GM19395 (cell line): ENCODE measurements around the gene NDUFA7.
"Not testable (repeated sequence)": the region's sequence is repeated elsewhere in the genome, so short reads cannot be mapped to it uniquely, and the experiment has no call there.

Source experiments
- ATAC-seq: cut with Tn5 transposase; IDR thresholded peaks from one replicate; pipeline ENCODE4 v1.9.1; 2021; ENCODE audit warnings: mild to moderate bottlenecking, moderate library complexity; ENCODE audit not compliant: unreplicated experiment

Gene NDUFA7

DNA sequence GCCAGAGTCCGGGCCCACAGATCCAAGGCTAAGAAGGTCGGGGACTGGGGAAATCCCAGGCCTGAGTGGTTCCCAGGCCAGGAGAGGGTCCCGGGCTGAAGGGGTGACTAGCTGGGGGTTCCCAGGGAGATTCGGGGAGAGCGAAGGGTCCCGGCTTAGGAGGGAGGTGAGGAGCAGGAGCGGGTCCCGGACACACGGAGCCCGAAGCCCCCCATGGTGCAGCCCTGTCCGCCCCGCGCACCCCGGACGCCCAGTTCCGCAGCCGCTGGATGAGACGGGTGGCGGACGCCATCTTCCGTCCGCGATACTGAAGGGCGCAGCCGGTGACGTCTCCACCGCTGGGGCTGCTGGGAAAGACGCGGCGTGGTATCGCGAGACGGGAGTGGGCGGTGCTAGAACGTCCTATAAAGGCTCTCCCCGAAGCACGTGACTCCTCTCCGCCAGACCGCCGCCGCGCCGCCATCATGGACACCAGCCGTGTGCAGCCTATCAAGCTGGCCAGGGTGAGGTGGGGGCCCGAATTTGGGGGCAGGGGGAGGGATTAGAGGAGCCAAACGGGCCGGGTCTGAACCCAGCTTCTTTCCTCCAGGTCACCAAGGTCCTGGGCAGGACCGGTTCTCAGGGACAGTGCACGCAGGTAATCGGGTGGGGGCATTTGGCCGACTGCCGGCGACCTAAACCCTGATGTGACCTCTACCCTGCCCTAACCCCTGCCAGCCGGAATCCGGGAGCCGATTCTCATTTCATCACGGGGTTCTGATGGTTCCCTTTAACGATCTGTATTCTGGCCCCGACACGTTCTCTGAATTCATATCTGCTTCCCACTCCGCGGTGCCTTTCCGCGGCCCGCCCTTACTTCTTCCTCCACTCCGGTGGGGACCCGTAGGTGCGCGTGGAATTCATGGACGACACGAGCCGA lies at the start of gene NDUFA7, which contains the start of gene RPS28:
Gene NDUFA7, minus strand, starts transcription at position 309 of the 919 bp plus-strand sequence. Its CDS starts 17 bp downstream, at position 292.
Gene RPS28, plus strand, starts transcription at position 430 of the 919 bp plus-strand sequence. Its CDS starts 35 bp downstream, at position 465.
- peak; percentile 84 for ATAC-seq

DNA sequence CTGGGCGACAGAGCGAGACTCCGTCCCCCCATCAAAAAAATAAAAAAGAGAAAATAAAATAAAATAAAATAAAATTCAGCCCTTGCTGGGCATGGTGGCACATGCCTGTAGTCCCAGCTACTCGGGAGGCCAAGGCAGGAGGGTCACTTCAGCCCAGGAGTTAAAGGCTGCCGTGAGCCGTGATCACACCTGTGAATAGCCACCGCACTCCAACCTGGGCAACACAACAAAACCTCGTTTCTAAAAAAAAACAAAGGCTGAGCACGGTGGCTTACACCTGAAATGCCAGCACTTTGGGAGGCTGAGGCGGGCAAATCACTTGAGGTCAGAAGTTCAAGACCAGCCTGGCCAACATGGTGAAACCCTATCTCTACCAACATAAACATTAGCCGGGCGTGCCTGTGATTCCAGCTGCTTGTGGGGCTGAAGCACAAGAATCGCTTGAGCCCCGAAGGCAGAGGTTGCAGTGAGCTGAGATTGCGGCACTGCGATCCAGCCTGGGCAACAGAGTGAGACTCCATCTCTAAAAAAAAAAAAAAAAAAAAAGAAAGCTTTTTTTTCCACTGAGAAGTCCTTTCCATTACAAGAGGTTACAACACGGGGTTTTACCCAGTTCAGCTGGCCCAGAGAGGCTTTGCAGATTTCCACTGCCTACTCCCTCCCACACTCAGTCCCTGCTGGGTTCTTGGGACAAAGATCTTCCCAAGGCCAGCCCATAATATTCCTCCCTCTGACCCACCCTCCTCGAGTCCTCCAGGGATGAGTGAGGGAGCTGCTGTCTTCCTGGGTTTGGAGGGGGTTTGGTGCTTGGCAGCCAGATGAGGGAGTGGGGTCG lies 49.2 kb upstream of the NDUFA7 start:
- ATAC-seq: no peak

DNA sequence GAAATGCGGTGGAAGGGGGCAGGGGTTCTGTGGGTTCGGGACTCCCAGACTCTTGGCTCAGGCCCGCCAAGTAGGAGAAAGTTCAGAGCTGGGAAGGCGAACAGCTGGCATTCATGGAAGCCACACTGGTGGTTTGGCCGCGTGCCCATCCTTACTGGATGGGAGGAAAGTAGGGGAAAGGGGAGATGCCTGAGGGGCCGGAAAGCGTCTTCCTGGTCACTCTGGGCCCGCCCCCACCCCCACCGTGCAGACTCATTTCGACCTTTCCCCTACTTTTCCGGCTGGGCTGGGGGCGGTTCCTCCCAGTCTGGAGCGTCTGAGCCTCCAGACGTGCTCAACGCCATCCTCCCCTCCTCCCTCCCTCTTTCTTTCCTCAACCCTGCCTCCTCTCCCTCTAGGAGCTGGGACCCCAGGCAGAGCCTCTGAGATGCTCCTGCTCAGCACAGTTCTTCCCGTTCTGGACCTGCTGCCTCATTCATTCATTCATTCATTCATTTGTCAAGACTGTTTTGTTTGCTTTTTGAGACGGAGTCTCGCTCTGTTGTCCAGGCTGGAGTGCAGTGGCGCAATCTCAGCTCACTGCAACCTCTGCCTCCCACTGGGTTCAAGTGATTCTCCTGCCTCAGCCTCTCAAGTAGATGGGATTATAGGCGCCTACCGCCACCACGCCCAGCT lies 46.3 kb upstream of the NDUFA7 start:
- ATAC-seq: no peak

GRCh38 chr19:8366961-8367326 lies 45.8 kb upstream of the NDUFA7 start:
- ATAC-seq: no peak

GRCh38 chr19:8366121-8366581 lies 45.0 kb upstream of the NDUFA7 start:
- ATAC-seq: no peak

GRCh38 chr19:8363803-8364771 lies 42.9 kb upstream of the NDUFA7 start, which contains the start of gene ANGPTL4:
TSS of gene ANGPTL4 (plus strand) at chr19:8364155. CDS start at chr19:8364322, 167 bp downstream.
- ATAC-seq: no peak

DNA sequence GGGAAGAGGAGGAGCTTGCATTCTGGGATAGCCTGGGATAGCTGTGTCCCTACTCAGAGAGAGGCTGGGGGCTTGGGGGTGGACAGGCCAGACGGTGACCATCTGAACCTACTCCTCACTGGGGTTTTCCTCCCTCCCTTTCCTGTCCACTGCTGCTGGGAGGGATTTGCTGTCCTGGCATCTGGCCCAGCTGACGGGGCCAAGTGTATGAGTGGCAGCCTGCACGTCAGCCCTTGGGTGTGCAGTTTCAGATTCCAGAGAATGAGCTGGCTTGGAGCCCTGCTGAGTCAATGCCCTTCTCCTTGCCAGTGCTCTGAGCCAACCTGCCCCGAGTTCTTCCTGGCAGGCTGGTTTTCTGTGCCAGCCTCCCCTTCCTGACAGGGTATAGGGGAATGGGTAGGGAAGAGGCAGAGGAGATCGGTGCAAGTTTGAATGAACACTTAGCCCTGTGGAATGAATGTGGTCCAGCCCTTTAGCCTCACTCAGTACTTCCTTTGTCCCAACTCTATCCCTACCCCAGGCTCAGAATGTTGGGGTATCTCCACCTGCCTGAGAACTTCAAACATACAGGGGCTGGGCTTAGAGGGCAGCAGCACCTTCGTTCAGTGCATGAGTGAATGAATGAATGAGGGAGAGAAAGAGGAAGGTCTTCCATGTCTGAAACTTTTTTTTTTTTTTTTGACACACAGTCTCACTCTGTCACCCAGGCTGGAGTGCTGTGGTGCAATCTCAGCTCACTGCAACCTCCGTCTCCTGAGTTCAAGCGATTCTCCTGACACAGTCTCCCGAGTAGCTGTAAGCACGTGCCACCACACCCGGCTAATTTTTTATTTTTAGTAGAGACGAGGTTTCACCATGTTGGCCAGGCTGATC lies 41.0 kb upstream of the NDUFA7 start:
- no peak for ATAC-seq

- no peak for ATAC-seq
Measured at GRCh38 chr19:8360196-8360595, 39.0 kb upstream of the NDUFA7 start.

DNA sequence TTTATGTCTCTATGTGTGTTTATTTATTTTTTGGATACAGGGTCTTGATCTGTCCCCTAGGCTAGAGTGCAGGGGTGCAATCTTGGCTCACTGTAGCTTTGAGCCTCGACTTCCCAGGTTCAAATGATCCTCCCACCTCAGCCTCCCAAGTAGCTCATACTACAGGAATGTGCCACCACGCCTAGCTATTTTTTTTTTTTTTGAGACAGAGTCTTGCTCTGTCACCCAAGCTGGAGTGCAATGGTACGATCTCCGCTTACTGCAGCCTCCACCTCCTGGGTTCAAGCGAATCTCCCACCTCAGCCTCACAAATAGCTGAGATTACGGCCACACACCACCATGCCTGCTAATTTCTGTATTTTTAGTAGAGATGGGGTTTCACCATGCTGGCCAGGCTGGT lies 37.8 kb upstream of the NDUFA7 start:
- ATAC-seq: no peak

DNA sequence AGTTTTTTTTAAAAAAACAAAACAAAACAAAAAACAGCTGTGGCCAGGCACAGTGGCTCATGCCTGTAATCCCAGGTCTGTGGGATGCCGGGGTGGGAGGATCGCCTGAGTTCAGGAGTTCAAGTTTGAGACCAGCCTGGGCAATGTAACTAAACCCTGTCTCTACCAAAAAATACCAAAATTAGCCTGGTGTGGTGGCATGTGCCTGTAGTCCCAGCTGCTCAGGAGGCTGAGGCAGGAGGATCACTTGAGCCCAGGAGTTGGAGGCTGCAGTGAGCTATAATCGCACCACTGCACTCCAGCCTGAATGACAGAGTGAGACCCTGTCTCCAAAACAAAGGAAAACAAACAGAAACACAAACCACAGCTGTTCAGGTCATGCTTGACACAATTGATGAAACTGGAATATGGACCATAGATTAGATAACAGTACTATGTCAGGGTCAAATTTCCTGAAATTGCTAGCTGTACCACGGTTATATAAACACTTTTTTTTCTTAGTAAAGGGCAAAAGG lies 35.9 kb upstream of the NDUFA7 start:
- ATAC-seq: no peak

DNA sequence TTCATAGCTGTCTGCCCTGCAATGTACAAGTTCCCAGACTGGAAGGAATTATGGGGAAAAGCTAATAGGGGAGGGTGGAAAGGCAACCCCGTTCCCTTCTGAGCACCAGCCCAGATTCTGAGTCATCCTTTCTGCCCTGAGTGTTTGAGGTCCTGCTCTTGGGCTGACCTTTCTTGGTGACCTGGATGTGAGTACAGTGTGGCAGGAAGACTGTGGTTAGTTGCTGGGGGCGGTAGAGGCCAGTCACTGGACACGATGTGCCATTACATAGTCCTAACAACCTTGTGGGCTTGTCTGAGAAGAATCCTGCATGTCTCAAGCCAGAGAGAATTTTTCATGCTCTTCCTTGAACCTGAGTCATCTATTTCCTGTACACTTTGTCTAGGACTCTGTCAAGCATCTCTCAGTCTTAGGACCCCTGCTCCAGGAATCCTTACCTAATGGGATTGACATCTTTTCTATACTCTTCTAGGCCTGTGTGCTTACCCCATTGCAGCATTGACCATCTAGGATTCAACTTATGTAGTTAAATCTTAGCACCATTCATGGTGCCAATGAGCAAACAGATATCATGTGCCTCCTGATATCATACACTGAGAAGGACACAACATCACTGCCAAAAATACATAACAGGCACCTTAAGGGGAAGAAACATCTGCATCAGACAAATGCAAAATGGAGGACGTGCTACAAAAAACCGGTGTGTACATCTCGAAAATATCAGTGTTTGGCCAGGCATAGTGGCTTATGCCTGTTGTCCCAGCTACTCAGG lies 34.6 kb upstream of the NDUFA7 start:
- no peak for ATAC-seq

DNA sequence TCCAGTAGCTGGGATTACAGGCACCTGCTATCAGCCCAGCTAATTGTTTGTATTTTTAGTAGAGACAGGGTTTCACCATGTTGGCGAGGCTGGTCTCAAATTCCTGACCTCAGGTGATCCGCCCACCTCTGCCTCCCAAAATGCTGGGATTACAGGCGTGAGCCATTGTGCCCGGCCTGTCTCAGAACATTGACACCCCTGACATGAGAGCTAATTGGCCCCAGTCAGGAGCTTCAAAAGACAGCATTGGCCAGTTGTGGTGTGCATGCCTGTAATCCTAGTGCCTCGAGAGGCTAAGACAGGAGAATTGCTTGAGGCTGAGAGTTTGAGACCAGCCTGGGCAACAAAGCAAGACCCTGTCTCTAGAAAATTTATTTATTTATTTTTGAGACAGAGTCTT lies 31.7 kb upstream of the NDUFA7 start:
- not testable (repeated sequence) for ATAC-seq

- ATAC-seq: no peak
Measured at GRCh38 chr19:8352134-8352827, 31.1 kb upstream of the NDUFA7 start.

DNA sequence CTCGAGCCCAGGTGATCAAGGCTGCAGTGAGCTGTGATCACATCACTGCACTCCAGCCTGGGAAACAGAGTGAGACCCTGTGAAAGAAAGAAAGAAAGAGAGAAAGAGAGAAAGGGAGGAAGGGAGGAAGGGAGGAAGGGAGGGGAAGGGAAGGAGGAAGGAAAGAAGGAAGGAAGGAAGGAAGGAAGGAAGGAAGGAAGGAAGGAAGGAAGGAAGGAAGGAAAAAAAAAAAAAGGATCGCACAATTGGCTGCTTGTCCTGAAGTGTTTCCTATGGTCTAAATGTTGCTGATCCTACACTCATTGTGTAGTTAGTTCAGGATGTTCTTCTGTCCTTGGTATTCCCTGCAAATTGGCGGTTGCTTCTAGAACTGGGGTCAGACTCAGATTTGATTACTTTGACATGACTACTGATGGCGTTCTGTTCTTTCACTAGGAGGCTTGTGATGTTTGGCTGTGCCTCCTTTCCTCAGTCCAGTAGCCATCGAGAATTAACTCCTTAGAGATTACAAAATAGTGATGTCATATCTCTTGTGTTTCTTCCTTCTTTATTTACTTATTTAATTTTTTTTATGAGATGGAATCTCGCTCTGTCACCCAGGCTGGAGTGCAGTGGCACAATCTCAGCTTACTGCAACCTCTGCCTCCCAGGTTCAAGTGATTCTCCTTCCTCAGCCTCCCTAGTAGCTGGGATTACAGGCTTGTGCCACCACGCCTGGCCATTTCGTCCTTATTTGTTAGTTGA lies 28.6 kb upstream of the NDUFA7 start:
- ATAC-seq: not testable (repeated sequence)

DNA sequence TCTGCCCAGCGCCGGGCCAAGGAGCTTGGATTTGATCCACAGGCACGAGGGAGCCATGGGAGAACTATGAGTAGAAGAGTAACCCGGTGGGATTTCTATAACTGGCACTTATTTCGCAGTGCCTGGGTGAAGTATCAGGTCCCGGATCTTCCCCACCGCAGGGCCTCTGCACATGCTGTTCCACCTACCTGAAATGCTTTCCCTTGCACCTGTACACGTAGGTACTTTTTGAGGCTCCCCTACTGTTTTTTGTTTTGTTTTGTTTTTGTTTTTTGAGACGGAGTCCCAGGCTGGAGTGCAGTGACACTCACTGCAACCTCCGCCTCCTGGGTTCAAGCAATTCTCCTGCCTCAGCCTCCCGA lies 22.3 kb upstream of the NDUFA7 start:
- no peak for ATAC-seq

DNA sequence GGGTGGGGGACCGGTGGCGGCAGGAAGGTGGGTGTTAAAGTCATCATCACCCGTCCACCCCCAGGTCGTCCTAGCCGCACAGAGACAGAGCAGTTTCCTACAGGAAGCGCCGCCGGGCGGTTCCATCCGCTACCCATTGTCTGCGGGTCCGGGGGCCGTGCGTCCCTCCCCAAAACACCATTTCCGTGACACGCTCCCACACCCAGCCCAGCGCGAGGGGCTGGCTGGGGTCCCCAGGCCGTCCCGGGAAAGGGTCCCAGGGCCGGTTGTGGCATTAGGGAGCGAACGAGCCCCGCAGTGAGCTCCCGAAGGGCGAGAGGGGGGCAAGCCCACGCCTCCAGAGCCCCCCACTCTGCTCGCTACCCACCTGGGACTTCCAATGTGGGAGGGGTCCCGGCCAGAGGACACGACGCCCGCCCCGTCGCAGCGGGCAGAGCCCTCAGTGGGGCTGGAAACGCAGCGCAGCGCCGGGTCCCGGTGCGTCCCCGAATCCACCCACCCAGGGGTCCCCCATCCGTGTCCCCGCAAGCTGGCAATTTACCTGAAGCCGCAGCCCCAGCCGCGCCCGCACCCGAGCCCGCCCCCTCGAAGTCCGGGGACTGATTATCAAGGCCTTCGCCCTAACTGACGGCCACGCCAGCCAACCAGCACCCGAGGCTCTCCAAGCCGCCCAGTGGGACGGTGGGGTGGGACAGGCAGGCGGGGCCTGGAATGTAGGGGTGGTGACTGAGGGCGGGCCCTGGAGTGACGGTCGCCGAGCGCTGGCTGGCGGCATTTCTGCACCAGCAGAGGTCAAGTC lies 21.7 kb upstream of the NDUFA7 start, which contains the start of gene KANK3:
Gene KANK3, minus strand, starts transcription at position 579 of the 799 bp plus-strand sequence. CDS start 5,434 bp downstream, outside the sequence.
- peak; percentile 88 for ATAC-seq
